AG20443 (cell line): Measurements from ENCODE around the gene SHMT1.
A peak's percentile ranks its signal among the peaks of the same experiment; 100 is the strongest.

Source experiments
- DNase-seq: peaks from one replicate; pipeline ENCODE4 v3.0.0; 2012; ENCODE audit warnings: low spot score, mixed read lengths

SHMT1 gene

DNA sequence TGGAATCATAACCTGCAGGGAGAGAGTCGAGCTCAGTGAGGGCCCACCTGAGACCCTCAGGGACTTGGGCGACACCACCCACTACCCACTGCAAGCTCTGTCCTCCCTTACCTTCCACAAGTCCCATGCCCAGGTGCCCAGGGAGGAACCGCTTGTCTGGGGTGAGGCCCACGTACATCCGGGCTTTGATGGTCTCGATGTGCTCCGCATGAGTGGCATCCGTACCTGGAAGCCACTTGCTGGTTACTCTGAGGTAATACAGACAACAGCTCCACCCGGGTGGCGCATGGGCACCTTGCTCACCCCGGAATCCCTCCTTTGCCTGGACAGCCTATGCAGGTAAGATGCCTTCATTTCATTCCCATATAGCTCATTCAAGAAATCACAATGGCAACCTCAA is 78.1 kb downstream of the SHMT1 start:
- no peak for DNase-seq

DNA sequence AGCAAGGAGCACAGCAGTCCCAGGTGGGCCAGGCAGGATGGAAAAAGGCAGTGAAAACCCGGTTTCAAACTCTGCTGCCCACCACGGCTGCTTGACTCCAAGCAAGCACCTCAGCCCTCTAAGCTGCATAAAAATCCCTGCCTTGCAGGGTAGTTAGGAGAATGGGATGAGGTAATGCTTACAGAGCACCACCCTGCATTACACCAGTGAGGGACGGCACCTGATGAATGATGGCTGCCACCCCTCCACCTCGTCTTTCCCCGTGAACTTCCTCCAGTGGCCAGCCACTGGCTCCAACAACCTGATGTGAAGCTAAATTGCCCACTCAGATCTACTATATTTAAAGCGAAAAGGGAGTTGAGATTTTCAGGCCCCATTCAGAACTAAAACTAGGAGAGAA is 81.6 kb downstream of the SHMT1 start:
- no peak for DNase-seq

DNA sequence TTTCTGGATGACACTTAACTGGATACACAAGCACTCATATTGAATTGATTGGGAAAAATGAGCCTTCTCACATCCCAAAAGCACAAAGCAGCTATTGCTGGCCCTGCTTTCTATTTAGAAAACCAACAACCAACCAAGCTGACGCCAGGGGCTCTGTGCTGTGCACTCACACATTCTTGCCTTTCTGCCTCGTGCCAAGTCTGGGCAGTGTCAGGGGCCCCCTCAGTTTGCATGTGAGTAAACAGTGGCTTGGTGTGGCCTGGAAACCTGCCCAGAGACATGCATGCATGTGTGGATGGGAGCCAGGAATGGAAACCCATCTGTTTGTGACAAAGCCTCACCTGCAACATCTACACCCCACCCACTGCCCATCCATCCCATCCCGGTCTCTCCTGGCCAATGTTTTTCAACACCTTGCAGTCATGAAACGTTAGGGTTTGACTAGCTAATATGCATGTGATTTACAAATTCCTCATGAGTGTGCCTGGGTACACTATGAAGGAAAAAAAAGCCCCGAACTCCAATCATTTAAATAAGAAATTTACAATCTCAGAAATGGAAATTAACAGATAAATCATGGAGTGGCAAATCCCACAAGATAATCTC is 82.5 kb downstream of the SHMT1 start:
- peak; percentile 32 for DNase-seq

DNA sequence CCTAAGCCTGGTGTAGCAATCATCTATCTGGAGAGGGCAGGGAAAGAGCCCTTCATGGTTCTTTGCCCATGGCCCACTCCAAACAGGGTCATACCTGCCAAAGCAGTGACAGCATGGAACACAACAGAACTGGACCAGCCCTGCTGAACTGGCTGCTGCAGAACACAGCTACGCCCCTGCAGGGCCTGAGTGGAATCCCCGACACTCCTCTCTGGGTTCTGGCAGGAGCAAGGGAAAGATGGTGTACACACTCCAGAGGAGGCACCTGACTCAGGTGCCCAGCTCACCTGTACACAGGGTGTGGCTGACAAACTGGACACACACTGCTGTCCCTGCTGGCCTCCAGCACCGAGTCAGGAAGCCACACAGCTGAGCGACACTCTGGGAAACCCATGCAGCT is 83.1 kb downstream of the SHMT1 start:
- DNase-seq = no peak

DNA sequence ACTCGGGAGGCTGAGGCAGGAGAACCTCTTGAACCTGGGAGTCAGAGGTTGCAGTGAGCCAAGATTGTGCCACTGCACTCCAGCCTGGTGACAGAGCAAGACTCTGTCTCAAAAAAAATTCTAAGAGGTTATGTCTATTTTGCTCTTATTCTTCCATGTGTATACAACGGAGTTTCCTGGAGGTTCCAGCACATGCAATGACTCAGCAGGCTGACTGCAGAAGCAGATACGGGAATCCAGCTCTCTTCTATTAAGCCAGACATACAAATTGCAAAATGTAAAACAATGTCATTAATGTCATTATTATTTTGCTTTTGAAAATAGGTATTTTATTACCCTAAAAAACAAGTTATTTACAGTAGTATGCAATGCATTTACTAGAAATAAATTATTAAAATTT is 84.5 kb downstream of the SHMT1 start:
- DNase-seq = no peak
